KMS-11 (cell line): ENCODE results near the gene TSHR.

Source experiments
- H2AFZ ChIP-seq: fragments of 200-600 bp; sonication (generic); 2 replicates; pipeline ENCODE4 v1.6.1; 2016; ENCODE audit warnings: antibody characterized with exemption, mixed run types, low read depth
- H3K27ac ChIP-seq: fragments of 200-600 bp; sonication (generic); 2 replicates; pipeline ENCODE4 v1.6.1; 2016; ENCODE audit warnings: mild to moderate bottlenecking, mixed run types
- H3K27me3 ChIP-seq: fragments of 200-600 bp; sonication (generic); 2 replicates; pipeline ENCODE4 v1.6.1; 2017; ENCODE audit warnings: mild to moderate bottlenecking, low read depth, mixed run types, moderate library complexity; ENCODE audit not compliant: insufficient read depth
- H3K36me3 ChIP-seq: fragments of 200-600 bp; sonication (generic); 2 replicates; pipeline ENCODE4 v1.6.1; 2017; ENCODE audit warnings: mild to moderate bottlenecking, mixed run types; ENCODE audit not compliant: insufficient read depth
- H3K4me1 ChIP-seq: fragments of 200-600 bp; sonication (generic); 2 replicates; pipeline ENCODE4 v1.6.1; 2016; ENCODE audit warnings: mild to moderate bottlenecking, low read depth, mixed run types; ENCODE audit not compliant: poor library complexity, severe bottlenecking
- H3K4me2 ChIP-seq: fragments of 200-600 bp; sonication (generic); 2 replicates; pipeline ENCODE4 v1.7.0; 2016; ENCODE audit warnings: mild to moderate bottlenecking, mixed run types
- H3K4me3 ChIP-seq: fragments of 200-600 bp; sonication (generic); IDR thresholded peaks from 2 replicates; pipeline ENCODE4 v1.6.1; 2017; ENCODE audit warnings: low read depth, low read length, mixed read lengths; ENCODE audit not compliant: insufficient read depth
- H3K79me2 ChIP-seq: fragments of 200-600 bp; sonication (generic); 2 replicates; pipeline ENCODE4 v1.6.1; 2016; ENCODE audit warnings: low read depth, mixed run types; ENCODE audit not compliant: insufficient read depth
- H3K9ac ChIP-seq: fragments of 200-600 bp; sonication (generic); 2 replicates; pipeline ENCODE4 v1.6.1; 2016; ENCODE audit warnings: mild to moderate bottlenecking, mixed run types
- H4K20me1 ChIP-seq: fragments of 200-600 bp; sonication (generic); 2 replicates; pipeline ENCODE4 v1.6.1; 2016; ENCODE audit warnings: mild to moderate bottlenecking, mixed run types; ENCODE audit not compliant: insufficient read depth
- TF ChIP-seq, protein P1 (sequence below): fragments of 200-600 bp; sonication (generic); conservative IDR thresholded peaks from 2 replicates; pipeline ENCODE4 v1.6.1; 2017; ENCODE audit warnings: low read depth, mild to moderate bottlenecking, antibody characterized with exemption, low read length, moderate library complexity, mixed read lengths

TSHR gene

DNA sequence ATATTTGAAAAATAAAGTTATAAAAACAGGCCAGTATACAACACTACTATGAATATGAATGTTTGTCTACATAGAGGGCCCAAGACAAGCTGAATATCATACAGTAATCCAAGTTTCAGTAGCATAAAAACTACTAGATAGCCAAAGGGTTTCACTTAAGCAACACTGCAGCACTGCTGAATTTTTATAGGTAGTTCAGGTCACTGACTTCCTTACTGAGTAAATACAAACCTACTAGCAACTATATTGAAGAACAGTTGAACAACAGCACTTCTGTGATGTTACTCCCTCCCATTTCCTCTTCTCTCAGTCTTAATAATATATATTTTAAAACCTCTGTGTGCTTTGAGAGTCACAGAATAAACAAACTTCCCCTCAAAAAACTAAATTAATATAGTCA lies 222.6 kb downstream of the TSHR start:
- H4K20me1 ChIP-seq, result no peaks in the 10 kb centered on the region
- H3K36me3 ChIP-seq, result no peaks in the 10 kb centered on the region
- 0 out of 2 replicates have a peak, but pooled peaks cover 5% of the 10 kb centered on the region for H3K79me2 ChIP-seq
- H3K27me3 ChIP-seq, result no peaks in the 10 kb centered on the region
- H3K4me3 ChIP-seq, result no peak overlapping the region
- peak overlapping the region; percentile 92 for H3K4me2 ChIP-seq
- peak overlapping the region; percentile 47; the same call in 1 of the 2 replicates for H3K27ac ChIP-seq
- H3K4me1 ChIP-seq, result peaks cover 46% of the 10 kb centered on the region
- no peak overlapping the region for H3K9ac ChIP-seq
- TF ChIP-seq, protein P1, sequence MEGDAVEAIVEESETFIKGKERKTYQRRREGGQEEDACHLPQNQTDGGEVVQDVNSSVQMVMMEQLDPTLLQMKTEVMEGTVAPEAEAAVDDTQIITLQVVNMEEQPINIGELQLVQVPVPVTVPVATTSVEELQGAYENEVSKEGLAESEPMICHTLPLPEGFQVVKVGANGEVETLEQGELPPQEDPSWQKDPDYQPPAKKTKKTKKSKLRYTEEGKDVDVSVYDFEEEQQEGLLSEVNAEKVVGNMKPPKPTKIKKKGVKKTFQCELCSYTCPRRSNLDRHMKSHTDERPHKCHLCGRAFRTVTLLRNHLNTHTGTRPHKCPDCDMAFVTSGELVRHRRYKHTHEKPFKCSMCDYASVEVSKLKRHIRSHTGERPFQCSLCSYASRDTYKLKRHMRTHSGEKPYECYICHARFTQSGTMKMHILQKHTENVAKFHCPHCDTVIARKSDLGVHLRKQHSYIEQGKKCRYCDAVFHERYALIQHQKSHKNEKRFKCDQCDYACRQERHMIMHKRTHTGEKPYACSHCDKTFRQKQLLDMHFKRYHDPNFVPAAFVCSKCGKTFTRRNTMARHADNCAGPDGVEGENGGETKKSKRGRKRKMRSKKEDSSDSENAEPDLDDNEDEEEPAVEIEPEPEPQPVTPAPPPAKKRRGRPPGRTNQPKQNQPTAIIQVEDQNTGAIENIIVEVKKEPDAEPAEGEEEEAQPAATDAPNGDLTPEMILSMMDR, result no peak
- H2AFZ ChIP-seq, result no peak overlapping the region

DNA sequence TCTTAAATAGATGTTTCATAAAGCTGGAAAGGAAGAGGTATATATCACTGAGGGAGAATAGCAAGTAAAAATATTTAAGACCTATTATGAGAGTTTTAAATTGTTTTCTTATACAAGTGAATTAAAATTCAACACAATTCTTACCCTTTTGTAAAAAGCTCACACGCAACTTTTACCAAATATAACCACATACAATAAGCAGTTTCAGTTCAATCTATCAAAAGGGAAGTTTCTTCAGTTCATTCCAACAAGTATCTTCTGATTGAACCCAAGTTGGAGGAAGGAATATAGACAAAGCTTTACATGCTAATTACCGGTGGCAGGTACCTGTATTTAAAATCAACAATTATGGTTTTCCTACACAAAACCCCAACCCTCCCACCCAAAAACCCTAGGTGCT lies 224.2 kb downstream of the TSHR start:
- no peaks in the 10 kb centered on the region for H4K20me1 ChIP-seq
- no peak overlapping the region for H3K4me3 ChIP-seq
- no peak overlapping the region for H2AFZ ChIP-seq
- H3K4me2 ChIP-seq, result no peak overlapping the region
- H3K27ac ChIP-seq, result no peak overlapping the region
- peaks cover 48% of the 10 kb centered on the region for H3K4me1 ChIP-seq
- peaks cover 5% of the 10 kb centered on the region; the same call in 1 of the 2 replicates for H3K79me2 ChIP-seq
- no peaks in the 10 kb centered on the region for H3K27me3 ChIP-seq
- H3K36me3 ChIP-seq, result no peaks in the 10 kb centered on the region; the same call in 1 of the 2 replicates
- TF ChIP-seq, protein P1, result no peak
- H3K9ac ChIP-seq, result no peak overlapping the region

DNA sequence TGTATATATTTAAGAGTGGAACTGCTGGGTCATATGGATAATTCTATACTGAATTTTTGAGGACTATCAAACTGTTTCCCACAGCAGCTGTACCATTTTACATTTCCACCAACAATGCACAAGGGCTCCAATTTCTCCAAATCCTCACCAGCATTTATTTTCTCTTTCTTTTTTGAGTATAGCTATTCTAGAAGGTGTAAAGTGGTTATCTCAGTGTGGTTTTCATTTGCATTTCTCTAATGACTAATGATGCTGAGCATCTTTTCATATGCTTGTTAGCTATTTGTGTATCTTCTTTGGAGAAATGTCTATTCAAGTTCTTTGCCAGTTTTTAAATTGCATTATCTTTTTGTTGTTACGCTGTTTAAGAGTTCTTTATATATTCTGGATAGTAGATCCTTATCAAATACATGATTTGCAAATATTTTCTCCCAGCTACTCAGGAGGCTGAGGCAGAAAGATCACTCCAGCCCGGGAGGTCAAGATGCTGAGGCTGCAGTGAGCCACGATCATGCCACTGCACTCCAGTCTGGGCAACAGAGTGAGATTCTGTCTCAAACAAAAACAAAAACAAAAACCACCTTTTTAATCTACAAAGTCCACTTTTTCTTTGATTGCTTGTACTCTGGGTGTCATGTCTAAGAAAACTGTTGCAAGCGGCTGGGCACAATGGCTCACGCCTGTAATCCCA lies 232.6 kb downstream of the TSHR start:
- Histone ChIP-seq H2AFZ (no peak overlapping the region), H3K27me3 (no peaks in the 10 kb centered on the region), H3K79me2 (peaks cover 21% of the 10 kb centered on the region; the same call in 1 of the 2 replicates), H3K27ac (no peak overlapping the region), H3K4me2 (0 out of 2 replicates have a peak overlapping the region, but pooled peaks have one; percentile 17), H3K36me3 (peaks cover 4% of the 10 kb centered on the region), H4K20me1 (no peaks in the 10 kb centered on the region), H3K4me3 (no peak overlapping the region), H3K4me1 (peaks cover 49% of the 10 kb centered on the region), H3K9ac (no peak overlapping the region)
- TF ChIP-seq, protein P1, result no peak

DNA sequence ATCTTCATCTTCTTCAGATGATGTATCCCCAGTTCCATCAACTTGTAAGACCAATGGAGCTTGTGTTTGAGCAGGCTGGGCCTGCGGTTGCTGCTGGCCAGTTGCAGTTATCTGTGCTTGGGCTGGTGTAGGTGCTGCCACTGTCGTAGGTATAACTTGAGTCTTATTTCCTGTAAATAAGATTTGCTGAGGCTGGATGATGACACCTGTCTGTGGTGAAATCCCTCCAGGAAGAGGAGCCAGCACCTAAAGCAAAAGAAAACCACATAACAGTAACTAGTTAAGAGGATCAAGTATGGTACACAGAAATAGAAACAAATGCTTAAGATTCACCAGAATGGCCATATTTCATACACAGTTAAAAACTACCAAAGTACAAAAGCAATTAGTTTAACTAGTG lies 237.2 kb downstream of the TSHR start:
- no peaks in the 10 kb centered on the region for H4K20me1 ChIP-seq
- no peaks in the 10 kb centered on the region for H3K27me3 ChIP-seq
- peaks cover 21% of the 10 kb centered on the region; the same call in 1 of the 2 replicates for H3K79me2 ChIP-seq
- H3K9ac ChIP-seq, result no peak overlapping the region
- peak overlapping the region; percentile 76; the same call in 1 of the 2 replicates for H3K4me2 ChIP-seq
- peaks cover 90% of the 10 kb centered on the region for H3K4me1 ChIP-seq
- no peak overlapping the region for H3K4me3 ChIP-seq
- H2AFZ ChIP-seq, result no peak overlapping the region
- H3K36me3 ChIP-seq, result peaks cover 4% of the 10 kb centered on the region; the same call in 1 of the 2 replicates
- TF ChIP-seq, protein P1, result no peak
- peak overlapping the region; percentile 46; the same call in 1 of the 2 replicates for H3K27ac ChIP-seq
